CD14-positive monocyte (primary cell): ENCODE results near the gene JAGN1. TPM values are rescaled to one million over a fixed set of nuclear protein-coding genes. Genes with fewer than 3 reads are reported as not detected.

Source experiments
- DNase-seq, 3 donors: peaks; one replicate each; pipeline ENCODE4 v3.0.0-alpha.2; 2011 to 2022
- H2AFZ ChIP-seq: 2 replicates; pipeline ENCODE4 v1.6.0; 2012; ENCODE audit warnings: mild to moderate bottlenecking, low read depth, low read length, inconsistent platforms; ENCODE audit not compliant: insufficient read depth, poor library complexity, severe bottlenecking
- H3K27ac ChIP-seq, 2 donors: 1 replicate in 1 of 2; 2 replicates in 1 of 2; pipeline ENCODE4 v1.5.1; 2012 to 2013; ENCODE audit warnings: low read length in 2 of 2, control low read depth in 1 of 2, inconsistent platforms in 1 of 2, low read depth in 1 of 2, mild to moderate bottlenecking in 1 of 2
- H3K27me3 ChIP-seq, 2 donors: one replicate each; pipeline versions ENCODE4 v1.6.0 to v1.6.1; 2011 to 2013; ENCODE audit warnings: low read length in 2 of 2; ENCODE audit not compliant: control insufficient read depth in 2 of 2, insufficient read depth in 2 of 2
- H3K36me3 ChIP-seq, 2 donors: replicated peaks in 1 of 2; 1 replicate in 1 of 2; 2 replicates in 1 of 2; pipeline versions ENCODE4 v1.5.1 to v1.6.1; 2012 to 2013; ENCODE audit warnings: low read length in 2 of 2, control low read depth in 1 of 2, inconsistent platforms in 1 of 2, mild to moderate bottlenecking in 1 of 2; ENCODE audit not compliant: insufficient read depth in 2 of 2, control insufficient read depth in 1 of 2
- H3K4me1 ChIP-seq, 2 donors: 1 replicate in 1 of 2; 2 replicates in 1 of 2; pipeline versions ENCODE4 v1.5.1 to v1.6.1; 2012 to 2013; ENCODE audit warnings: low read length in 2 of 2, control low read depth in 1 of 2, inconsistent platforms in 1 of 2, mild to moderate bottlenecking in 1 of 2, moderate library complexity in 1 of 2; ENCODE audit not compliant: insufficient read depth in 2 of 2, control insufficient read depth in 1 of 2
- H3K4me2 ChIP-seq: replicated peaks from 2 replicates; pipeline ENCODE3; 2012; ENCODE audit warnings: low read length, moderate library complexity, mild to moderate bottlenecking; ENCODE audit not compliant: poor library complexity, severe bottlenecking; ENCODE audit errors: extremely low read depth
- H3K4me3 ChIP-seq, 3 experiments: fragments of 200-600 bp in 1 of 3; sonication (generic) in 1 of 3; replicated peaks in 1 of 3; 1 replicate in 2 of 3; 2 replicates in 1 of 3; pipeline ENCODE4 v1.5.1; 2011 to 2013; ENCODE audit warnings: low read length in 3 of 3, mild to moderate bottlenecking in 3 of 3, control low read depth in 2 of 3, low read depth in 2 of 3, inconsistent platforms in 1 of 3, moderate library complexity in 1 of 3
- H3K79me2 ChIP-seq: 2 replicates; pipeline ENCODE4 v1.6.0; 2012; ENCODE audit warnings: mild to moderate bottlenecking, control low read depth, inconsistent platforms, low read length, moderate library complexity; ENCODE audit not compliant: insufficient read depth
- H3K9ac ChIP-seq: 2 replicates; pipeline ENCODE4 v1.6.0; 2017; ENCODE audit warnings: low read length, mild to moderate bottlenecking; ENCODE audit not compliant: insufficient read depth, poor library complexity, severe bottlenecking
- H3K9me3 ChIP-seq, 2 donors: replicated peaks in 1 of 2; 1 replicate in 1 of 2; 2 replicates in 1 of 2; pipeline versions ENCODE4 v1.5.1 to v1.6.1; 2012 to 2013; ENCODE audit warnings: low read length in 2 of 2, control low read depth in 1 of 2; ENCODE audit not compliant: control insufficient read depth in 1 of 2, insufficient read depth in 1 of 2
- H4K20me1 ChIP-seq: 2 replicates; pipeline ENCODE4 v1.6.0; 2012; ENCODE audit warnings: mild to moderate bottlenecking, low read length, control low read depth, moderate library complexity; ENCODE audit not compliant: insufficient read depth
- H3K27ac Mint-ChIP-seq, 7 donors: one replicate each; pipeline ENCODE4 v1.8.0; 2020; ENCODE audit warnings: mild to moderate bottlenecking in 7 of 7, mixed read lengths in 7 of 7, moderate library complexity in 6 of 7, inconsistent platforms in 2 of 7
- H3K27me3 Mint-ChIP-seq, 3 donors: one replicate each; pipeline ENCODE4 v1.8.0; 2021 to 2022; ENCODE audit warnings: low read depth in 3 of 3, mild to moderate bottlenecking in 3 of 3, mixed read lengths in 3 of 3, moderate library complexity in 3 of 3, inconsistent platforms in 1 of 3
- H3K36me3 Mint-ChIP-seq, 2 donors: one replicate each; pipeline ENCODE4 v1.8.0; 2020; ENCODE audit warnings: mixed read lengths in 2 of 2, inconsistent platforms in 1 of 2, mild to moderate bottlenecking in 1 of 2
- H3K4me1 Mint-ChIP-seq: one replicate; pipeline ENCODE4 v1.8.0; 2020; ENCODE audit warnings: mild to moderate bottlenecking, mixed read lengths
- H3K4me3 Mint-ChIP-seq, 2 donors: one replicate each; pipeline ENCODE4 v1.8.0; 2020; ENCODE audit warnings: mild to moderate bottlenecking in 2 of 2, mixed read lengths in 2 of 2, moderate library complexity in 1 of 2
- H3K9me3 Mint-ChIP-seq, 7 donors: one replicate each; pipeline ENCODE4 v1.8.0; 2020 to 2022; ENCODE audit warnings: mixed read lengths in 7 of 7, mild to moderate bottlenecking in 6 of 7, moderate library complexity in 6 of 7, inconsistent platforms in 2 of 7
- WGBS: methylation state at CpG from one replicate; pipeline ENCODE4 v1.1.5; 2013; ENCODE audit warnings: missing lambda C conversion rate; ENCODE audit not compliant: insufficient coverage; 5-methylcytosine and 5-hydroxymethylcytosine counted together
- intact Hi-C, 2 donors: fragments of 100-400 bp; cut with micrococcal nuclease; formaldehyde crosslinking; loops; one replicate each; pipeline versions ENCODE4 v1.15.0 to v1.15.1; 2023
- polyA plus RNA-seq, 3 donors: library from polyadenylated mRNA; depleted of rRNA in 1 of 3; unstranded in 2 of 3; stranded (reverse) in 1 of 3; fragments of 300-500 nt in 2 of 3; fragments of >200 nt in 1 of 3; fragmentation: Illumina TruSeq in 2 of 3; gene quantifications; 1 replicate in 2 of 3; 2 replicates in 1 of 3; pipeline ENCODE4 v1.2.3, GENCODE V29; 2012 to 2021
- TF ChIP-seq, protein P1 (sequence below): fragments of 200-600 bp; IDR thresholded peaks from one replicate; pipeline ENCODE4 v1.8.0; 2022; ENCODE audit warnings: antibody characterized with exemption, mild to moderate bottlenecking

Gene JAGN1
- polyA plus RNA-seq, 3 donors: 17.3 to 56.3 (median 49.8) TPM

DNA sequence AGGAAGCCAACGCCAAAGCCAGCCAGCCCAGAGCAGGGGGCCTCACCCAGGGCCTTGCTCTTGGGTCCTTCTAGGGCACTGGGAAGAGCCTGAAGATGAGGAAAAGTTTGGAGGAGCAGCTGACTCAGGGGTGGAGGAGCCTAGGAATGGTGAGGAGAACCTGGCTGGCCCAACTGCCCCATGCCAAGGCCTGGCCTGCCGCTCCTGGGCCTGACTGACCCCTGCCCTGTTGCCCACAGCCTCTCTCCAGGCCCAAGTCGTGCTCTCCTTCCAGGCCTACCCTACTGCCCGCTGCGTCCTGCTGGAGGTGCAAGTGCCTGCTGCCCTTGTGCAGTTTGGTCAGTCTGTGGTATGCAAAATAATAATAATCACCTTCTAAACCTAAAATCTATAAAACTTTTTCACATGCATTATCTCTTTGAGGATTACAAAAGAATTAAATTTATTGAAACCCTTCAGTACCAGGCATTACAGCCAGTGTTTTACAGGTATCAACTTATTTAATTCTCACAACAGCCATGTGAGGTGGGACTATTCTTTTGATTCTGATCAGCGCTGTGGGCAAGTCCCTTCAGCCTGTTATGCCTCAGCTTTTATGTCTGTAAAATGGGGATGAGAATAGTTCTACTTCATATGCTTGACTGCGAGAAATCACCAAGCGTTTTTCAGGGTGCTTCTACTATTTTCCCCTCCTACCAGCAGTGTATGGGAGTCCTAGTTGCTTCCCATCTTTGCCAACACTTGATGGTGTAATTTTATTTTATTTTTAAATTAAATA is 28.0 kb downstream of the JAGN1 start:
- no peaks in the 10 kb centered on the region for H3K79me2 ChIP-seq
- Mint-ChIP-seq H3K36me3 (no peaks in the 10 kb centered on the region), H3K27ac (no peak overlapping the region), H3K4me3 (no peak overlapping the region), H3K27me3 (peaks cover 0 to 3% (median 0%) of the 10 kb centered on the region in 3 donors), H3K9me3 (no peaks in the 10 kb centered on the region), H3K4me1 (peaks cover 31% of the 10 kb centered on the region)
- H3K27me3 ChIP-seq: no peaks in the 10 kb centered on the region
- no peak overlapping the region for H3K27ac ChIP-seq
- DNase-seq: no peak
- H3K36me3 ChIP-seq: no peaks in the 10 kb centered on the region
- no peaks in the 10 kb centered on the region for H4K20me1 ChIP-seq
- intact Hi-C loops: no loop called here
- H2AFZ ChIP-seq: no peak overlapping the region
- TF ChIP-seq, protein P1, sequence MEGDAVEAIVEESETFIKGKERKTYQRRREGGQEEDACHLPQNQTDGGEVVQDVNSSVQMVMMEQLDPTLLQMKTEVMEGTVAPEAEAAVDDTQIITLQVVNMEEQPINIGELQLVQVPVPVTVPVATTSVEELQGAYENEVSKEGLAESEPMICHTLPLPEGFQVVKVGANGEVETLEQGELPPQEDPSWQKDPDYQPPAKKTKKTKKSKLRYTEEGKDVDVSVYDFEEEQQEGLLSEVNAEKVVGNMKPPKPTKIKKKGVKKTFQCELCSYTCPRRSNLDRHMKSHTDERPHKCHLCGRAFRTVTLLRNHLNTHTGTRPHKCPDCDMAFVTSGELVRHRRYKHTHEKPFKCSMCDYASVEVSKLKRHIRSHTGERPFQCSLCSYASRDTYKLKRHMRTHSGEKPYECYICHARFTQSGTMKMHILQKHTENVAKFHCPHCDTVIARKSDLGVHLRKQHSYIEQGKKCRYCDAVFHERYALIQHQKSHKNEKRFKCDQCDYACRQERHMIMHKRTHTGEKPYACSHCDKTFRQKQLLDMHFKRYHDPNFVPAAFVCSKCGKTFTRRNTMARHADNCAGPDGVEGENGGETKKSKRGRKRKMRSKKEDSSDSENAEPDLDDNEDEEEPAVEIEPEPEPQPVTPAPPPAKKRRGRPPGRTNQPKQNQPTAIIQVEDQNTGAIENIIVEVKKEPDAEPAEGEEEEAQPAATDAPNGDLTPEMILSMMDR: no peak
- no peak overlapping the region for H3K9ac ChIP-seq
- 89% methylated on average over 3 of the region's 8 CpGs for WGBS
- H3K4me2 ChIP-seq: no peak overlapping the region
- H3K4me3 ChIP-seq: no peak overlapping the region
- no peaks in the 10 kb centered on the region for H3K9me3 ChIP-seq
- peaks cover 25 to 36% of the 10 kb centered on the region in 2 donors for H3K4me1 ChIP-seq

DNA sequence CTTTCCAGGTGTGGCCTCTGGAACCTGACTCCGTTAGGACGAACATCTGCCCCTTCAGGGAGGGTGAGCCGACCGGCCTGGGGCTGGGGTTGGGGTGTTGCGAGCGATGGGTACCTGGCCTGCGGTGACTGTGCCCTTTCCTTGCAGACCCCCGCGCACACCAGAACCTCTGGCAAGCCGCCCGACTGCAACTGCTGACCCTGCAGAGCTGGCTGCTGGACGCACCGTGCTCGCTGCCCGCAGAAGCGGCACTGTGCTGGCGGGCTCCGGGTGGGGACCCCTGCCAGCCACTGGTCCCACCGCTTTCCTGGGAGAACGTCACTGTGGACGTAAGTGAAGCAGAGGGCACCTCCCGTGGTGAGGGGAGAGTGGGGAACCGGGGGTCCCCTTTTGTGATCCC is 37.7 kb downstream of the JAGN1 start:
- Histone ChIP-seq H3K4me2 (no peak overlapping the region), H3K4me1 (peaks cover 10 to 11% of the 10 kb centered on the region in 2 donors), H4K20me1 (no peaks in the 10 kb centered on the region), H3K9ac (no peak overlapping the region), H2AFZ (no peak overlapping the region), H3K9me3 (no peaks in the 10 kb centered on the region), H3K27me3 (no peaks in the 10 kb centered on the region), H3K4me3 (no peak overlapping the region), H3K36me3 (peaks cover 0 to 2% of the 10 kb centered on the region in 2 donors), H3K27ac (no peak overlapping the region), H3K79me2 (no peaks in the 10 kb centered on the region)
- Mint-ChIP-seq H3K9me3 (no peaks in the 10 kb centered on the region), H3K27me3 (peaks cover 0 to 2% (median 1%) of the 10 kb centered on the region in 3 donors), H3K4me1 (peaks cover 9% of the 10 kb centered on the region), H3K36me3 (peaks cover 0 to 8% of the 10 kb centered on the region in 2 donors), H3K27ac (peak overlapping the region in 1 of 7 donors; percentile 30), H3K4me3 (no peak overlapping the region)
- DNase-seq: no peak
- TF ChIP-seq, protein P1: no peak
- intact Hi-C loops: no loop called here
- WGBS: 96% methylated on average over 17 of the region's 23 CpGs
